Keratinocyte (primary cell): Measurements from ENCODE around the gene POU6F1. TPM values are rescaled to one million over a fixed set of nuclear protein-coding genes. Genes with fewer than 3 reads are reported as not detected.

Source experiments
- DNase-seq: peaks from one replicate; pipeline ENCODE4 v3.0.0-alpha.2; 2011; ENCODE audit warnings: low read depth, missing footprints, low spot score
- FAIRE-seq: peaks from 2 replicates; lab custom pipeline; 2011; peaks lifted over from hg19 to GRCh38; lab: Jason Lieb, UNC
- H2AFZ ChIP-seq: 2 replicates; pipeline ENCODE4 v1.6.0; 2012; ENCODE audit warnings: low read length, control low read depth, inconsistent platforms; ENCODE audit not compliant: control insufficient read depth
- H3K27ac ChIP-seq: 2 replicates; pipeline ENCODE4 v1.5.1; 2011; ENCODE audit warnings: low read length; ENCODE audit not compliant: control insufficient read depth, insufficient read depth
- H3K27me3 ChIP-seq: 3 replicates; pipeline ENCODE4 v1.6.0; 2011; ENCODE audit warnings: low read length; ENCODE audit not compliant: control insufficient read depth, insufficient read depth; ENCODE audit errors: extremely low read depth
- H3K36me3 ChIP-seq, 2 experiments: 2 replicates in 1 of 2; 3 replicates in 1 of 2; pipeline ENCODE4 v1.5.1; 2011; ENCODE audit warnings: low read length in 2 of 2, mild to moderate bottlenecking in 1 of 2; ENCODE audit not compliant: control insufficient read depth in 2 of 2, insufficient read depth in 2 of 2; ENCODE audit errors: extremely low read depth in 1 of 2
- H3K4me1 ChIP-seq: 3 replicates; pipeline ENCODE4 v1.5.1; 2011; ENCODE audit warnings: low read length; ENCODE audit not compliant: control insufficient read depth, insufficient read depth; ENCODE audit errors: extremely low read depth
- H3K4me2 ChIP-seq: 3 replicates; pipeline ENCODE4 v1.6.0; 2011; ENCODE audit warnings: low read depth, low read length; ENCODE audit not compliant: control insufficient read depth, insufficient read depth; ENCODE audit errors: extremely low read depth
- H3K4me3 ChIP-seq, 3 experiments: fragments of 200-600 bp in 1 of 3; sonication (generic) in 1 of 3; 2 replicates in 2 of 3; 3 replicates in 1 of 3; pipeline ENCODE4 v1.5.1; 2011 to 2016; ENCODE audit warnings: low read length in 3 of 3, mild to moderate bottlenecking in 3 of 3, control low read depth in 2 of 3, inconsistent platforms in 1 of 3, low read depth in 1 of 3, mixed read lengths in 1 of 3, mixed run types in 1 of 3, moderate library complexity in 1 of 3; ENCODE audit not compliant: control insufficient read depth in 2 of 3, insufficient read depth in 2 of 3; ENCODE audit errors: extremely low read depth in 1 of 3
- H3K79me2 ChIP-seq: 2 replicates; pipeline ENCODE4 v1.6.0; 2012; ENCODE audit warnings: low read length; ENCODE audit not compliant: control insufficient read depth, insufficient read depth
- H3K9ac ChIP-seq: 3 replicates; pipeline ENCODE4 v1.6.0; 2011; ENCODE audit warnings: low read length; ENCODE audit not compliant: control insufficient read depth, insufficient read depth; ENCODE audit errors: extremely low read depth
- H3K9me1 ChIP-seq: 3 replicates; pipeline ENCODE4 v1.6.0; 2011; ENCODE audit warnings: low read length; ENCODE audit not compliant: control insufficient read depth, insufficient read depth; ENCODE audit errors: extremely low read depth
- H3K9me3 ChIP-seq: 2 replicates; pipeline ENCODE4 v1.5.1; 2012; ENCODE audit warnings: low read depth, low read length; ENCODE audit not compliant: control insufficient read depth
- H4K20me1 ChIP-seq: 3 replicates; pipeline ENCODE4 v1.6.0; 2011; ENCODE audit warnings: low read length; ENCODE audit not compliant: control insufficient read depth, insufficient read depth; ENCODE audit errors: extremely low read depth
- CTCF ChIP-seq, 3 experiments: IDR thresholded peaks in 1 of 3; conservative IDR thresholded peaks in 1 of 3; optimal IDR thresholded peaks in 1 of 3; 2 replicates in 2 of 3; 3 replicates in 1 of 3; pipeline versions ENCODE3 to v1.5.1; 2011; ENCODE audit warnings: low read length in 3 of 3, mild to moderate bottlenecking in 3 of 3, moderate library complexity in 2 of 3, control low read depth in 1 of 3, inconsistent platforms in 1 of 3; ENCODE audit not compliant: insufficient read depth in 2 of 3; ENCODE audit errors: extremely low read depth in 1 of 3
- EZH2 ChIP-seq: IDR thresholded peaks from one replicate; pipeline ENCODE4 v1.6.1; 2012; ENCODE audit warnings: inconsistent platforms, mild to moderate bottlenecking, low read length, moderate library complexity
- dilution Hi-C: fragments of 300-500 bp; cut with MboI; formaldehyde crosslinking; loops from one replicate; pipeline ENCODE4 v1.7.0; 2020; ENCODE audit warnings: low sequenced_read_pairs; ENCODE audit not compliant: extremely low pct_ligation_motif_present
- polyA plus RNA-seq, 5 experiments: library from polyadenylated mRNA; depleted of rRNA in 3 of 5; stranded (reverse) in 3 of 5; stranded (forward) in 1 of 5; unstranded in 1 of 5; fragments of >200 nt; gene quantifications; 1 replicate in 1 of 5; 2 replicates in 3 of 5; 3 replicates in 1 of 5; pipeline versions ENCODE4 v1.2.1 to v1.2.3, GENCODE V29; 2011 to 2012; ENCODE audit warnings: missing spikeins in 2 of 5, low read depth in 1 of 5, low replicate concordance in 1 of 5

Gene POU6F1
- polyA plus RNA-seq, 1 donor (not counting 4 experiments of a cell fraction or from before 2014, with no cell fraction given), result 0.42 TPM

GRCh38 chr12:51200156-51200555 is 17.7 kb downstream of the POU6F1 start:
- TF ChIP-seq EZH2 (no peak), CTCF (optimal IDR thresholded peaks at IDR 0.05 in 1 of 3, IDR thresholded peaks at IDR 0.05 in 1 of 3, conservative IDR thresholded peaks at IDR 0.05 in 1 of 3; ENCODE audit: extremely low read depth in 1 of 3, insufficient read depth in 2 of 3, low read length in 3 of 3) (no peak)
- DNase-seq (no peak), FAIRE-seq (no peak)
- Histone ChIP-seq H3K9me1 (no peaks in the 10 kb centered on the region), H3K4me1 (no peaks in the 10 kb centered on the region), H3K4me3 (no peak overlapping the region), H2AFZ (no peak overlapping the region), H3K9me3 (no peaks in the 10 kb centered on the region), H4K20me1 (no peaks in the 10 kb centered on the region), H3K79me2 (no peaks in the 10 kb centered on the region), H3K9ac (no peak overlapping the region), H3K36me3 (no peaks in the 10 kb centered on the region), H3K4me2 (no peak overlapping the region), H3K27ac (no peak overlapping the region), H3K27me3 (no peaks in the 10 kb centered on the region)
- dilution Hi-C loops, result no loop called here

DNA sequence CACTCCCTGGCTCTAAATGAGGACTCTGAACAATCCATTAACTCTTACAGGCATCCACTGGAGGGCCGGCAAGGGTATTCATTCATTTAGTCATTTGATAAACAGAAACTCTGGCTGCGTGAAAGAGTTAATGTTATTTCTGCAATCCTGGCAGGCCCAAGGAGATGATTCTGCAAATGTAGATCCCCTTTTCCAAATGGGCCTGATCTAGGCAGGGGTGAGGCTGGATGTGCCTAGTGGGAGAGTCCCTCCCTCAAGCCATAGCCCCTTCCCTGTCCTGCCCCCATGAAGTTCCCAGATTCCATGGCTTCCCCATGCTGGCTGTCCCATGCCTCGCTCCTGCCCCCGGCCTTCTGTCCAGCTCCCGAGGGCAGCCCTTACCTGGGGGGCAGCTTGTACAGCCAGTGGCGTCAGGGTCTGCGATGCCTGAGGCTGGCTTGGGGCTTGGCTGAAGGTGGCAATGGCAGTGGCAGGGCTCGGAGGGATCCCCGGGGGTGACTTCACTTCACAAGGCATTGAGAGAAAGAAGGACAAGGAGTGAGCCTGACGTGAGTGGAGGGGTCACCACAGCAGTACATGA is 18.4 kb downstream of the POU6F1 start:
- H3K9ac ChIP-seq, result no peak overlapping the region
- H3K27ac ChIP-seq, result no peak overlapping the region
- no peak overlapping the region for H3K4me3 ChIP-seq
- dilution Hi-C loops, result no loop called here
- DNase-seq (no peak), FAIRE-seq (no peak)
- no peaks in the 10 kb centered on the region for H3K4me1 ChIP-seq
- no peak overlapping the region for H2AFZ ChIP-seq
- H3K9me1 ChIP-seq, result no peaks in the 10 kb centered on the region
- no peaks in the 10 kb centered on the region for H3K27me3 ChIP-seq
- no peak for TF ChIP-seq EZH2
- TF ChIP-seq CTCF (optimal IDR thresholded peaks at IDR 0.05 in 1 of 3, IDR thresholded peaks at IDR 0.05 in 1 of 3, conservative IDR thresholded peaks at IDR 0.05 in 1 of 3; ENCODE audit: extremely low read depth in 1 of 3, insufficient read depth in 2 of 3, low read length in 3 of 3), result no peak
- no peaks in the 10 kb centered on the region for H3K9me3 ChIP-seq
- H4K20me1 ChIP-seq, result no peaks in the 10 kb centered on the region
- no peaks in the 10 kb centered on the region for H3K36me3 ChIP-seq
- H3K4me2 ChIP-seq, result no peak overlapping the region
- H3K79me2 ChIP-seq, result no peaks in the 10 kb centered on the region
